Brain pericyte (primary cell): ENCODE results near the gene SMIM24.

Source experiments
- DNase-seq: peaks from one replicate; pipeline ENCODE4 v3.0.0-alpha.2; 2012; ENCODE audit warnings: low read depth, low spot score

Gene SMIM24

DNA sequence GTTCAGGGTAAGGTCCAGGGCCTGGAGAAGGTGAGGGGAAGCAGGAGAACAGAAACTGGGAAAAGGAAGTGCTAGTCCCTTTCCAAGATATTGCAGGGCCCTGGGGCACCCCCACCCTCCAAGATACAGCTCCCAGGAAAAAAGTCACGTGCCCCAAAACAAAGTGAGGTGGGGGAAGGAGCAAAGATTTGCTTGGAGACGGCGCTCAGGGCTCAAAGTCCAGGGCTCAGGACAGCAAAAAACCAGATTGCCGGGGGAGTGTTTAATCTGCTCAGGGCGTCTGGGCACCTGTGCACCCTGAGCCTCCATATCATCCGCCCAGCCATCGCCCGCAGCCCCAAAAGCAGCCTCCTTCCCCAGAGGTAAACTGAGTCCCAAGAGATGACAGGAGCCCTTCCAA lies 6.3 kb downstream of the SMIM24 start:
- no peak for DNase-seq

- no peak for DNase-seq
Measured at GRCh38 chr19:3471954-3472655, 8.2 kb downstream of the SMIM24 start.

GRCh38 chr19:3470500-3471128 lies 9.7 kb downstream of the SMIM24 start:
- no peak for DNase-seq

- no peak for DNase-seq
Measured at GRCh38 chr19:3469638-3470499, 10.5 kb downstream of the SMIM24 start.

DNA sequence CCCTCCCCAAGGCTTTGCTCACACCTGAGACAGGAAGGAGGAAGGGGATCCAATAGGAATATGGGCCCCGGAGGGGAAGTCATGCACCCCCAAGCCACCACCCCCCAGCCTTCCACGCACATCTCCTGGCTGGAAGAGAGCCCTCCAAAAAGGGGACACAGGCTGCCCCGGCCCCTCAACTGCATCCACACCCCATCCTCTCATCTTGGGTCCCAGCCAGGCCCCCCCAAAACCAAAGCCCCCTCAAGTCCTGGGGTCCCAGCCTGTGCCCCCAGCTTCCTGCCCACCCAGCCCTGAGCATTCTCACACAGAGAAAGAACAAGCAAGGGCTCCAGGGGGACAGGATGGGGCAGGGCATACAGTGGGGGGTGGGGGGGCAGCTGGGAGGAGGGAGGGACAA lies 12.1 kb downstream of the SMIM24 start:
- DNase-seq: no peak

GRCh38 chr19:3467437-3468198 lies 12.7 kb downstream of the SMIM24 start:
- DNase-seq: no peak

DNA sequence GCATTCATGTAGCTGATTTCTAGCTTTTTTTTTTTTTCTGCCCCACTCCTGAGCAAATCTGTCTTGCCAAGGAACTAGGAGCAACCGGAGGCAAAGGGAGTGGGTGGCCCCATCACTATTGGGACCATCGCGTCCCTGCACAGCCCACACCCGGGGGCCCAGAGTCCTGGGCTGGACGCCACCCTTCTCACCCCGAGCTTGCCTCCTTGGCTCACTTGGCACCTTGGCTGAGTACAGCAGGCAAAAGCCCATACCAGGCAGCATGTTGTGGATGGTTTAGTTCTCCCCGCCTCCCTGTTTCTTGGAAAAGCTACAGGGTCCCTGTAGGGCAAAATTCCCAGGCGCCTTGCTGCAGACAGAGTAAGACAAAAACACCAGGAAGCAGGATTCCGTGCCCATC lies 13.7 kb downstream of the SMIM24 start:
- DNase-seq: no peak

GRCh38 chr19:3465552-3465951 lies 14.8 kb downstream of the SMIM24 start:
- no peak for DNase-seq

DNA sequence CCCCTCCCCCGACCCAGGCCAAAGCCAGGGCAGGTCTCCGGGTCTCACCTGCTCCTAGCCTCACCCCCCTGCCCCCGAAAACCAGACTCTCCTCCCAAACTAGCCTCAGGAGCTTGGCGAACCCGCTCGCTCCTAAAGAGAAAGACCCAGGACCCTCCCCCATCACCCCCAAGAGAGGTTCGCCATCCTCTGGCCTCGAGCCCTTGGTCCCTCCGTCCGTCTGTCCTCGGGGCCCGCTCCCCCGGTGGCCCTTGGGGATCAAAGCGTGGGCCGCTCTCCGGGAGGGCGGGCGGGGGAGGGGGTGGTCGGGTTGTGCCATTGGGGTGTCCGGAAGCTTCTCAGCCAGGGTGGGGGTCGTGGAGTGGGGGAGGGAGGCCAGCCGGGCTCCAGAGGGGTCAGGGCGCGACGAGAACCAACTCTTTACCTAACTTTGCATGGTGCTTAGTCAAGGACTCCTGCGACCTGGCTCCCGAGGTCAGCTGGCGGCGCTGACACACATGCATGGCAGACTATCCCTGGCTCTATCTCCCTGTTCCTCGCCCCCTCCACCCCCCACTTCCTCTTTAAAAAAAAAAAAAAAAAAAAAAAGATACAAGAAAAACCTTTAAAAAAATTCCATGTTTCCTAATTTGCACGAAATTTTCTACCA lies 15.6 kb downstream of the SMIM24 start:
- no peak for DNase-seq

GRCh38 chr19:3463714-3464586 lies 16.4 kb downstream of the SMIM24 start:
- no peak for DNase-seq

GRCh38 chr19:3462991-3463713 lies 17.2 kb downstream of the SMIM24 start:
- DNase-seq: no peak

GRCh38 chr19:3459965-3460582 lies 20.3 kb downstream of the SMIM24 start:
- DNase-seq: no peak

DNA sequence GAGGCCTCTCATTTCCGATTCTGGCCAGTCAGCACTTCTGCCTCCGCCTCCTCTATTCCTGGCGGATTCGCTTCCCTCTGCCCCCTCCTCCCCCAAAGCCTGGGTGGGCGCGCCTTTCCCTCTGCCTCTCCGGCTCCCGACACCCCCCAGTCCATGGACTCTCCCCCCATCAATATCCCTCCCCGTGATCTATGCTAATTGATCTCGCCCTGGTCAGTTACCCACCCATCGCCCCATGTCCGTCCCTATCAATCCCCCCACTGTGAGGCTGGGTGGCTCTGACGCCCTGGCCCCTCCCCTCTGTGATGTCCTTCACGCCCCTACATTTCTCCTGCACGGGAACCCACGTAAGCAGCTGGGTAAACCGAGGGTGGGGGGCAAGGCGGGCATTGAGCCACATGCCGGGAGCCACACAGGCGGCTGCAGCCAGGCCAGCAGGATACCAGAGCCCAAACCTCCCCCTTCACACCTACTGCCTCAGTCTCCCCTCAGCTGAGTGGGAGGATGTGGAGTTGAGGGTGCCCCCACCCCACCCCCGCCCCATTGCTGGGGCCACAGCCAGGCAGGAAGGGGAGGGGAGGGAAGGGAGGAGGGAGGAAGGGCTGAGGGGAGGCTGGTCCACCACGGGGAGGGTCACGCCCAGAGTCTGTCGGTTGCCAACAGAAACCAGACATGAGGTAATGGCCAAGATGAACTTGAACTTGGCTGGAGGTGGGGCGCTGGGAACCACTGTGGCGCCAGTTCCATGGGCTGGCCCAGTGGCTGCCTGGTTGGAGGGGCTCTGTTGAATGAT lies 21.0 kb downstream of the SMIM24 start:
- DNase-seq: peak; percentile 65

- no peak for DNase-seq
Measured at GRCh38 chr19:3458229-3459088, 21.9 kb downstream of the SMIM24 start.

DNA sequence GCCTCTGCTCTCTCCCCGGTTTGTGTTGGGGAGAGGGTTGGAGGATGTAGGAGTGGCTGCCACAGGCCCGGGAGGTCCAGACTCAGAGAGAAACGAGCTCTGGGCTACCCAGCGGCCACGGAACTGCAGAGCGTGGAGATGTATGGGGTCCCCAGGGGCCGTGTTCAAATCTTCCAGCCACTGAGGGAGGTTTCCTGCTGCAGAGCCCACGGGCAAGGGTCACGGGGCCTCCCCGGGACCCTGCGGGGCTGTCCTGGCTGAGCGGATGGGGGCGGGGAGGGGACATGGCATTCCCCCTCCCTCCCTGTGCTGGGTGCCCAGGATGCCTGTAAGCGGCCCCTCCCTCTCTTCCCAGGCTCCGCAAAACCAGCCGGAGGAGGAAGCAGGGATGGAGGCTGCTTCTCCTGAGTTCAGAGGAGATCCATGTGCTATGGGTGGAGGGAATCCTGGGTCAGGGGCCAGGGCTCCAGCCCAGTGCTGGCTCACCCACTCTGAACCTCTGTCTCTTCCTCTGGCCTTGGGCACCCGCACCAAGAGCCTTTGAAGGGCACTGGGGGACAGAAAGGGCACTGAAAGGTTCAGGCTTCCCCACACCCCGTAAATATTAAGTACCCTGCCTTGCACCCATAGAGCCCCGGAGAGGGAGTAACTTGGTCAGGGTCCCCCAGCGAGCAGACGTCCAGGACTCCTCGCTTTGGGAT lies 22.6 kb downstream of the SMIM24 start:
- DNase-seq: no peak

DNA sequence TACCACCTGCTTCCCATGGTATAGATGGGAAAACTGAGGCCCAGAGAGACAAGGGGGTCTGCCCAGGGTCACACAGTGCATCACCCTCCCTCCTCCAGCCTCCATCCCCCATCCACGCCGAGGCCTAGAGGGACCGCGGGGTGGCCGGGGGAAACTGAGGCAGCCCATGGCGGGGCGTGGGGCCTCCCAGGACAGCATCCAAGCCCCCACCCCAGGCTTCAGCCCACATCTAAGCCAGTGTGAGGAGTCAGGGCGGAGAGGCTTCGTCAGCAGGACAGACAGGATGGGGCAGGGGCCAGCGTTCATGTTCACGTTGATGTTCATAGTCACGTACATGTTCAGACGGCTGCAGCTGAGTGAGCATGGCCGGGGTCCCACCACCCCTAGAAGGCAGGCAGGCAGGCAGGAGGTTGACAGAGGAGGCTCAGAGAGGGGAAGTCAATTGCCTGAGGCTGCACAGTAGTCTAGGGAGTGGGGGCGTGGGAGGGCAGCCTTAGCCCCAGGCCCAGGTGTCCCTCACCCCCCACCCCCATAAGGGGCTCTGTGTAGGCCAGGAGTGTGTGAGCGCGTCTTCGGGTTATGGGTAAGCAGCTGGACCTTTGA lies 23.3 kb downstream of the SMIM24 start:
- no peak for DNase-seq
